Measurements from ENCODE around the gene CCDC144A. TPM values are rescaled to one million over a fixed set of nuclear protein-coding genes. Genes with fewer than 3 reads are reported as not detected.
"Not testable (repeated sequence)": the region's sequence is repeated elsewhere in the genome, so short reads cannot be mapped to it uniquely, and the experiment has no call there.

CCDC144A gene
- total RNA-seq, 2 experiments from 2014 or later: 1.7 to 2.4 TPM

- no peak for TF ChIP-seq CTCF (IDR thresholded peaks at IDR 0.05)
- Mint-ChIP-seq H3K9me3 (peaks cover 2% of the 10 kb centered on the region), H3K4me1 (ENCODE audit: low read depth) (no peaks in the 10 kb centered on the region), H3K36me3 (ENCODE audit: low read depth) (no peaks in the 10 kb centered on the region), H3K27me3 (no peaks in the 10 kb centered on the region), H3K27ac (no peak overlapping the region), H3K4me3 (no peak overlapping the region)
- intact Hi-C loops (cut with micrococcal nuclease): no loop called here
- POLR2A ChIA-PET: no interaction called here
- ATAC-seq (no peak), DNase-seq (no peak)
- CTCF ChIA-PET: no interaction called here
Measured at GRCh38 chr17:16820979-16821543, 131.0 kb downstream of the CCDC144A start.

- POLR2A ChIA-PET; ATAC-seq; H3K36me3 Mint-ChIP-seq (ENCODE audit: low read depth); H3K27me3 Mint-ChIP-seq; H3K27ac Mint-ChIP-seq; CTCF ChIA-PET; intact Hi-C loops (cut with micrococcal nuclease); DNase-seq; H3K4me1 Mint-ChIP-seq (ENCODE audit: low read depth); H3K9me3 Mint-ChIP-seq; H3K4me3 Mint-ChIP-seq: not testable (repeated sequence)
Measured at GRCh38 chr17:16822133-16822532, 132.1 kb downstream of the CCDC144A start.

DNA sequence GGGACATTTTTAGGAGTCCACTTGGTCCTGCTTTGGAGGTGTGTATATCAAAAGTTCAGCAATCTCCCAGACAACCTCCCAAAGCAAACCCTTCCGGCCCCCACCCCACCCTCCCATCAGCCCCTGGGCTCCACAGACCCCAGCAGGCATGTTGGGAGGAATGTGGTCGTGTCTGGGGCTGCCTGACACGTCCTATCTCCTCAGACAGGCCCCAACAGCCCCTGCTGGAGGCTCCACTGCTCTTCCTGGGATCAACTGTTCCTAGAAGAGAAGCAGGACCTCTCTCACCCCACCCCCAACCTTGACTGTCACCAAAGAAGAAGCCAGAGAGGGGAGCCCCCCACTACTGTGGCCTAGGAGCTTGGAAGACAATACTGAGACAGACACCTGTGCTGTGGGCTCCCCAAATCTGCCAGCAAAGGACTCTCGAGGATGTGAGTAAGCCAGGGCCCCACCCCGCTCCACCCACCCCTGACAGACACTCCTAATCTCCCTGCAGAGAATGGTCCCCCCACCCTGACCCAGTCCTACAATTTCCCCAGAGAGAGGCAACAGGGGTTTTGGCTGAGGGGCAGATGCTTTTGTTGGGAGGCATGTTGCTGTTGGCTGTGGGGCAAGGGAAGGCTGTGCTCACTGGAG, 133.8 kb downstream of the CCDC144A start:
- H3K9me3 Mint-ChIP-seq; DNase-seq; H3K4me1 Mint-ChIP-seq (ENCODE audit: low read depth); H3K36me3 Mint-ChIP-seq (ENCODE audit: low read depth); CTCF ChIA-PET; ATAC-seq; POLR2A ChIA-PET; H3K4me3 Mint-ChIP-seq; intact Hi-C loops (cut with micrococcal nuclease); H3K27ac Mint-ChIP-seq; H3K27me3 Mint-ChIP-seq: not testable (repeated sequence)

Other genes with a start within 250 kb of the CCDC144A start
- gene LRRC75A, start 198.0 kb upstream of the CCDC144A start, total RNA-seq: 1 to 10 TPM; 1.8 to 2.3 TPM
- 1 to 10 TPM; 6.4 to 9.5 TPM for gene ZNF287, start 121.0 kb upstream of the CCDC144A start, total RNA-seq
- gene ZNF624, start 36.4 kb upstream of the CCDC144A start, total RNA-seq: 1 to 10 TPM; 3.8 to 4.8 TPM